Caki2 (cell line): ENCODE results near the gene GON4L. TPM values are rescaled to one million over a fixed set of nuclear protein-coding genes. Genes with fewer than 3 reads are reported as not detected.
A peak's percentile ranks its signal among the peaks of the same experiment; 100 is the strongest.
"Not testable (repeated sequence)": the region's sequence is repeated elsewhere in the genome, so short reads cannot be mapped to it uniquely, and the experiment has no call there.

Experiments
- DNase-seq: peaks from one replicate; pipeline ENCODE4 v3.0.0-alpha.2; 2015; ENCODE audit warnings: low read depth
- in situ Hi-C: cut with HindIII; loops from 2 replicates; pipeline ENCODE4 v1.10.0; 2016; ENCODE audit warnings: low sequenced_read_pairs, low pct_unique_long_range_greater_than_20kb, mixed read lengths
- total RNA-seq: library from RNA; depleted of rRNA; stranded (reverse); fragments of >200 nt; shearing (Covaris generic); gene quantifications from 2 replicates; pipeline ENCODE4 v1.2.3, GENCODE V29; 2014; ENCODE audit warnings: low replicate concordance; rRNA removed

The GON4L gene
- total RNA-seq: 7.9 and 9.5 TPM in 2 replicates

- peak; percentile 82 for DNase-seq
- in situ Hi-C loops: no loop called here
Observed at GRCh38 chr1:155856975-155857930, at the start of gene GON4L. Gene GON4L (minus strand): TSS chr1:155857214. CDS start chr1:155853780, 3,434 bp downstream.

- in situ Hi-C loops: no loop called here
Observed at GRCh38 chr1:155904261-155904660, 47.2 kb upstream of the GON4L start.

GRCh38 chr1:155900161-155900560 lies 43.1 kb upstream of the GON4L start:
- DNase-seq: no peak
- in situ Hi-C loops: no loop called here

More at GRCh38 chr1:155904261-155904660, 47.2 kb upstream of the GON4L start:
- no peak for DNase-seq

GRCh38 chr1:155899683-155900082 lies 42.7 kb upstream of the GON4L start:
- in situ Hi-C loops: no loop called here
- DNase-seq: no peak

- in situ Hi-C loops: no loop called here
- DNase-seq: no peak
Observed at GRCh38 chr1:155898888-155899287, 41.9 kb upstream of the GON4L start.

- in situ Hi-C loops: no loop called here
- no peak for DNase-seq
Observed at GRCh38 chr1:155897746-155898145, 40.7 kb upstream of the GON4L start.

GRCh38 chr1:155896476-155896875 lies 39.5 kb upstream of the GON4L start:
- DNase-seq, in situ Hi-C loops: not testable (repeated sequence)

GRCh38 chr1:155895617-155896016 lies 38.6 kb upstream of the GON4L start:
- in situ Hi-C loops, DNase-seq: not testable (repeated sequence)

- in situ Hi-C loops: no loop called here
- peak; percentile 71 for DNase-seq
Observed at GRCh38 chr1:155893389-155894142, 36.6 kb upstream of the GON4L start.

- DNase-seq: peak; percentile 68
- in situ Hi-C loops: no loop called here
Observed at GRCh38 chr1:155892796-155893195, 35.8 kb upstream of the GON4L start.

- no peak for DNase-seq
- in situ Hi-C loops: no loop called here
Observed at GRCh38 chr1:155890251-155890650, 33.2 kb upstream of the GON4L start.

GRCh38 chr1:155889566-155889965 lies 32.6 kb upstream of the GON4L start:
- in situ Hi-C loops: no loop called here
- no peak for DNase-seq

GRCh38 chr1:155888481-155888880 lies 31.5 kb upstream of the GON4L start:
- in situ Hi-C loops: no loop called here
- no peak for DNase-seq

GRCh38 chr1:155884982-155885381 lies 28.0 kb upstream of the GON4L start:
- DNase-seq: no peak
- in situ Hi-C loops: no loop called here

- in situ Hi-C loops: no loop called here
- DNase-seq: no peak
Observed at GRCh38 chr1:155884031-155884960, 27.3 kb upstream of the GON4L start.

- in situ Hi-C loops: no loop called here
- no peak for DNase-seq
Observed at GRCh38 chr1:155882766-155883165, 25.8 kb upstream of the GON4L start.

GRCh38 chr1:155882235-155882634 lies 25.2 kb upstream of the GON4L start:
- no peak for DNase-seq
- in situ Hi-C loops: no loop called here

GRCh38 chr1:155880950-155881349 lies 23.9 kb upstream of the GON4L start:
- no peak for DNase-seq
- in situ Hi-C loops: no loop called here
